IPS-18a (cell line): ENCODE data around the gene SACS.
"Not testable (repeated sequence)": the region's sequence is repeated elsewhere in the genome, so short reads cannot be mapped to it uniquely, and the experiment has no call there.

ENCODE experiments used
- H3K27ac ChIP-seq: one replicate; pipeline ENCODE4 v1.5.1; 2013; ENCODE audit warnings: low read length
- H3K27me3 ChIP-seq: one replicate; pipeline ENCODE4 v1.6.1; 2013; ENCODE audit warnings: mild to moderate bottlenecking, low read length; ENCODE audit not compliant: control insufficient read depth, insufficient read depth
- H3K36me3 ChIP-seq: one replicate; pipeline ENCODE4 v1.6.1; 2013; ENCODE audit warnings: low read depth, low read length; ENCODE audit not compliant: control insufficient read depth
- H3K4me1 ChIP-seq: one replicate; pipeline ENCODE4 v1.6.1; 2013; ENCODE audit warnings: low read depth, low read length; ENCODE audit not compliant: control insufficient read depth
- H3K4me3 ChIP-seq: one replicate; pipeline ENCODE4 v1.5.1; 2013; ENCODE audit warnings: low read length
- H3K9ac ChIP-seq: one replicate; pipeline ENCODE4 v1.6.1; 2013; ENCODE audit warnings: mild to moderate bottlenecking, low read length, moderate library complexity
- H3K9me3 ChIP-seq: one replicate; pipeline ENCODE4 v1.6.1; 2013; ENCODE audit warnings: low read depth, low read length; ENCODE audit not compliant: control insufficient read depth

SACS gene

DNA sequence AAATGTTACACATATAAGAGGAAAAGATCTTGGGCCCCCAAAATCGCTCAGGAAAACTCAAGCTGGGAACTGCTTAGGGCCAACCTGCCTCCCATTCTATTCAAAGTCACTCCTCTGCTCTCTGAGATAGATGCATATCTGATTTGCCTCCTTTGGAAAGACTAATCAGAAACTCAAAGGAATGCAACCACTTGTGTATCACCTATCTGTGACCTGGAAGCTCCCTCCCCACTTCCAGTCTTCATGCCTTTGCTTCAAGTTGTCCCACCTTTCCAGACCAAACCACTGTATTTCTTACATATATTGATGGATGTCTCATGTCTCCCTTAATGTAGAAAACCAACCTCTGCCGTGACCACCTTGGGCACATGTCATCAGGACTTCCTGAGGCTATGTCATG, 32.3 kb downstream of the SACS start:
- not testable (repeated sequence) for H3K4me1 ChIP-seq, H3K4me3 ChIP-seq, H3K9ac ChIP-seq, H3K27ac ChIP-seq, H3K27me3 ChIP-seq, H3K36me3 ChIP-seq, H3K9me3 ChIP-seq

DNA sequence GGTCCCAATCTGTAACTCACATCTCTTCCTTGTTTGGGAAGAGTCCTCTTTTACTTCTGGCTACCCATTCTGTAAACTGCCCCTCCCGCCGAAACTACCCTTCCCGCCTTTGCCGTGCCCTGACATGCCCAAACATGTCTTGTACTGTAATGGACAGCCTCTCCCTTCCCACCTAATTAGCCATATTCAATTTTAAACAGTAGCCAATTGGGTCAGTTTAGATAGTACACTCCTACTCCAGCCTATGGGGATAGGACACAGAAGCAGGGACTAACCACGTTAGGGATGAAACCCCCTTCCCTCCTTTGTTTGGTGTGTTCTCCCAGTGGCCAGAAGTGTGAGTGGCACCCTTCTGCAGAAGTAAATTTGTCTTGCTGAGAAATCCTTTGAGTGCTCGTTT, 34.2 kb downstream of the SACS start:
- no peaks in the 10 kb centered on the region for H3K36me3 ChIP-seq

DNA sequence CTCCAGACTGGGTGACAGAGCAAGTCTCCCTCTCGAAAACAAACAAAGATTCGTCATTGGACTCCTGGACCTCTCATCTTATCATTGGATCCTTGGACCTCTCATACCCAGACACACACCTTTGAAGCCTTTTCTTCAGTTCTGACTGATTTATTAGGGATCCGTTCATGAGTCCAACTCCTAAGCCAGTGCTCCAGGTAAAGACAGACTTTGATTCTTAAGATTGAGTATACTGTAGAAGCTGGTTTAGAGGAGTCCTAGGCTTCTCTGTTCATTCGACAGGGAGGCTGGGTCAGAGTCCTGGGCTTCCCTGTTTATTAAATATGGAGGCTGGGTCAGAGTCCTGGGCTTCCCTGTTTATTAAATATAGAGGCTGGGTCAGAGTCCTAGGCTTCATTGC, 38.7 kb downstream of the SACS start:
- H3K27me3 ChIP-seq: no peaks in the 10 kb centered on the region
- no peaks in the 10 kb centered on the region for H3K9me3 ChIP-seq
- no peak overlapping the region for H3K4me3 ChIP-seq
- no peaks in the 10 kb centered on the region for H3K4me1 ChIP-seq
- no peak overlapping the region for H3K27ac ChIP-seq
- no peak overlapping the region for H3K9ac ChIP-seq
- H3K36me3 ChIP-seq: no peaks in the 10 kb centered on the region

More for the DNA sequence above, 34.2 kb downstream of the SACS start:
- Histone ChIP-seq H3K27me3 (no peaks in the 10 kb centered on the region), H3K4me3 (no peak overlapping the region), H3K9ac (no peak overlapping the region), H3K9me3 (no peaks in the 10 kb centered on the region), H3K4me1 (no peaks in the 10 kb centered on the region), H3K27ac (no peak overlapping the region)

DNA sequence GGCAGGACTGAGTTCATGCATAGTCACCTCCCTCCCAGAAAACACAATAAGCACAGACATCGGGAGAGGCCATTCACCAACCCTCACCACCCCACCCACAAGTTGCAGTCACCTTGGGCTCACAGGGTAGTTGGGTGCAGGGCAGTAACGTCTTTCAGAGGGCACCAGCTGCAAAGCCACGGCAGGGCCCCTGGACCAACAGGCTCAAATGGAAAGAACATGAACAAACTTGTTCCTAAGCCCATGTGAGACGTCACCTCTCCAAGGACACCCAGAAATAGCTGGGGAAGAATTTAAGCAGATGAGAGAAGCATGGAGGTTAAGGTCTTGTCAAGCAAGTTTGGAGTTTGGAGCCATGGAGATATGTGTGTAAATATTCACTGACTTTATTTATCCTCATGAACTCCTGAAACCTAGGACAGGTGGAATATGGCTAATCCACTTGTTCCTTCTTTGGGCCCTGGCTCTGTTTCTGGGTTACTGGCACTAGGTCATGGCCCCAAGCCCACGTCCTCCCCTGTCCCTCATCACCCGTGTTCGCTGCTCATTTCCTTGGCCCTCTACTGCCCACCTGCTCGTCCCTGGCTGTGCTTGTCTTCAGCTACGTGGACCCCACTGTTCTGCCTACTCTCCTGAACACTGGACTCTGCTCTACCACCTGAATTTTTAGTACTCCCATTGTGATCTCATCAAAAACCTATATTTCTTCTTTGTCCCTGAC, 40.4 kb downstream of the SACS start:
- H3K27ac ChIP-seq: no peak overlapping the region
- H3K9ac ChIP-seq: no peak overlapping the region
- no peaks in the 10 kb centered on the region for H3K36me3 ChIP-seq
- no peaks in the 10 kb centered on the region for H3K4me1 ChIP-seq
- H3K27me3 ChIP-seq: no peaks in the 10 kb centered on the region
- H3K4me3 ChIP-seq: no peak overlapping the region
- H3K9me3 ChIP-seq: no peaks in the 10 kb centered on the region

DNA sequence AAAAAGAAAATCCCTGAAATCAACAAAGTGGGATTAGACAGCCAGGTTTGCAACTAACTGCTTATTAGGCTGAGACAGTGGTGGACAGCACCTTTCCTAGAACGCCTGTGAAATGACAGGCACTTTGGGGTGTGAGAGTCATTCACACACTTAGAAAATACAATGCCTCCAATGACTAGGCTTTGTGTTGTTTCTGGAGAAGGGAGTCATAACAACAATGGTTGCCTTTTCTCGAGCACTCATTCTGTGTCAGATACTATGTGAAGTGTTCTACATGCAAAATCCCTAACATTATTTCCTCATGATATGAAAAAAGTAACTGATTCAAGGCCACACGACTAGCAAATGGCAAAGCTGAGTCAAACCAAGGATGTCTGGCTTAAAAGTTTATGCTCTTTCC, 41.2 kb downstream of the SACS start:
- no peaks in the 10 kb centered on the region for H3K27me3 ChIP-seq
- H3K9ac ChIP-seq: no peak overlapping the region
- H3K9me3 ChIP-seq: no peaks in the 10 kb centered on the region
- no peak overlapping the region for H3K27ac ChIP-seq
- H3K4me3 ChIP-seq: no peak overlapping the region
- no peaks in the 10 kb centered on the region for H3K36me3 ChIP-seq
- H3K4me1 ChIP-seq: no peaks in the 10 kb centered on the region

DNA sequence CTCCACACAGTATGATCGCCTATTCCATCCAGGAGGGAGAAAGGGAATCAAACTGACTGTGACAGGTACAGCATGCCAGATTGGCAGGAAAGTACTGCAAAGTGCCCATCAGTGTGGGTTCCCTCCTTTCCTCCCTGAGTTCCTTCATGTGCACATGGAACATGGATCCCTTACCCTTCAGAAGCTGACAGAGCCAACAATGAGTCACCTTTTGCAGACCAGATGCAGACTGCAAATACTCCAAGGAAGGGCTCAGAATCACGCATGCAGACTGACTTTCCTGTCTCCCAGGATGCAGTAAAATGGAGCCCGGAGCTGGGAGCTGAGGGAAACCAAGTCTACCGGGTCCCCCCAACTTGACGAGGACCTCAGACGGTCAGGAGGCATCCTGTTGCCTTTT, 41.8 kb downstream of the SACS start:
- no peak overlapping the region for H3K9ac ChIP-seq
- no peaks in the 10 kb centered on the region for H3K36me3 ChIP-seq
- H3K27me3 ChIP-seq: no peaks in the 10 kb centered on the region
- H3K4me3 ChIP-seq: no peak overlapping the region
- no peaks in the 10 kb centered on the region for H3K4me1 ChIP-seq
- no peak overlapping the region for H3K27ac ChIP-seq
- H3K9me3 ChIP-seq: no peaks in the 10 kb centered on the region

DNA sequence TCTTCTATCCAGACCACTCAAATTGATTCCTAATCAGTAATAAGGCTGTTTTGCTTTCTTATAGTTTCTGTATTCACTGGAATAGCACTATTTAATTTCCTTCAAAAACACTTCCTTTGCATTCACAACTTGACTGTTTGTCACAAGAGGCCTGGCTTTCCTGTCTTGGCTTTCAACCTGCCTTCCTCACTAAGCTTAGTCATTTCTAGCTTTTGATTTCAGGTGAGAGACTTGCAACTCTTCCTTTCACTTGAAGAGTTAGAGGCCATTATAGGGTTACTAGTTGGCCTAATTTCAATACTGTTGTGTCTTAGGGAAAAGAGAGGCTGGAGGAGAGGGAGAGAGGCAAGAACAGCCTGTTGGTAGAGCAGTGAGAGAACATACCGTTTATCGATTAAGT, 47.0 kb downstream of the SACS start:
- Histone ChIP-seq H3K27ac (no peak overlapping the region), H3K9me3 (no peaks in the 10 kb centered on the region), H3K27me3 (no peaks in the 10 kb centered on the region), H3K9ac (no peak overlapping the region), H3K4me3 (no peak overlapping the region), H3K36me3 (no peaks in the 10 kb centered on the region), H3K4me1 (no peaks in the 10 kb centered on the region)

DNA sequence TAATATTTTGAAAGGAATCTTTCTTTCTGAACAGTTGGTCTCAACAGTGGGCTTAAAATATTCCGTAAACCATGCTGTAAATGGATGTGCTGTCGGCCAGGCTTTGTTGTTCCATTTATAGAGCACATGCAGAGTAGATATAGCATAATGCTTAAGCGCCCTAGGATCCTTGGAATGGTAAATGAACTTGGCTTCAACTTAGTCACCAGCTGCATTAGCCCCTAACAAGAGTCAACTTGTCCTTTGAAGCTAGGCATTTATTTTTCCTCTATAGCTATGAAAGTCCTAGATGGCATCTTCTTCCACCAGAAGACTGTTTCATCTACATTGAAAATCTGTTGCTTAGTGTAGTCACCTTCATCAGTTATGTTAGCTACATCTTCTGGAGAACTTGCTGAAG, 47.6 kb downstream of the SACS start:
- H3K9me3 ChIP-seq: no peaks in the 10 kb centered on the region
- H3K4me1 ChIP-seq: no peaks in the 10 kb centered on the region
- H3K4me3 ChIP-seq: no peak overlapping the region
- H3K36me3 ChIP-seq: no peaks in the 10 kb centered on the region
- H3K9ac ChIP-seq: no peak overlapping the region
- no peak overlapping the region for H3K27ac ChIP-seq
- H3K27me3 ChIP-seq: no peaks in the 10 kb centered on the region

DNA sequence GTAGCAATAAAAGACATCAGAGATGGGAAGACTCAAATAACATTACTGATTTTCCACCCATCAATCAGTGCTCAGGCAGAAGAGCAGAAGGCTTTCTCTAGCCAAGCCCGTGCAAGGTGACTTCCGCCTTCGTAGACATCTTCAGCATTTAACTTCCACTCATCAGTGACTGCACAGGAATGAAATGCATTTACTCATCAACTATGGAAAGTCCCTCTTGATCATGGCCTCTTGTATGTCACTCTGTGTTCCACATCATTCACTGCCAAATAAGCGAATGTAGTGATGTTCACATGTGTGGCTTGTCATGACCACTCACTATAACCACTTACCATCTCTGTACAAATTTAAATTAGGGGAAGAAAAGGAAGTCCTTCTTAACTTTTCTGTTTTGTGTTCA, 49.4 kb downstream of the SACS start:
- no peaks in the 10 kb centered on the region for H3K9me3 ChIP-seq
- no peaks in the 10 kb centered on the region for H3K27me3 ChIP-seq
- peaks cover 8% of the 10 kb centered on the region for H3K4me1 ChIP-seq
- no peak overlapping the region for H3K27ac ChIP-seq
- no peak overlapping the region for H3K4me3 ChIP-seq
- H3K9ac ChIP-seq: no peak overlapping the region
- no peaks in the 10 kb centered on the region for H3K36me3 ChIP-seq

DNA sequence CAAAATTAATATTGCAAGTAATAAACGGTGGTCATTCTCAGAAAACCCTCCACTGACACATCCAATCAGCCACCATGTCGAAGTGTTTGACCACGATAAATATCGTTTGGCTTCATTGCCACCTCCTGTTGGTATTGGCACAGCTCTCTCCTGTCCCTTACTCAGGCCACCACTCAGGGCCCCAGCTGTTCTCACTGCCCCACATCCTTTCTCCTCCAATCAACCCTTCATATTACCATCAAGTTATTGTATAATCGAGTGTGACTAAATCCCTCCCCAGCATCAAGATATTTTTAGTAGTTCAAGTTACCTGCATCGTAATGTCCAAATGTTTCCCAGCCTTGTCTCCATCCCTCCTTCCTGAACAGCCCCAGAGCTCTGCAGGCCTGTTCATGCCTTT, 50.4 kb downstream of the SACS start:
- H3K4me3 ChIP-seq: no peak overlapping the region
- H3K9me3 ChIP-seq: no peaks in the 10 kb centered on the region
- H3K9ac ChIP-seq: no peak overlapping the region
- H3K27me3 ChIP-seq: no peaks in the 10 kb centered on the region
- H3K4me1 ChIP-seq: peaks cover 8% of the 10 kb centered on the region
- H3K27ac ChIP-seq: no peak overlapping the region
- H3K36me3 ChIP-seq: no peaks in the 10 kb centered on the region

DNA sequence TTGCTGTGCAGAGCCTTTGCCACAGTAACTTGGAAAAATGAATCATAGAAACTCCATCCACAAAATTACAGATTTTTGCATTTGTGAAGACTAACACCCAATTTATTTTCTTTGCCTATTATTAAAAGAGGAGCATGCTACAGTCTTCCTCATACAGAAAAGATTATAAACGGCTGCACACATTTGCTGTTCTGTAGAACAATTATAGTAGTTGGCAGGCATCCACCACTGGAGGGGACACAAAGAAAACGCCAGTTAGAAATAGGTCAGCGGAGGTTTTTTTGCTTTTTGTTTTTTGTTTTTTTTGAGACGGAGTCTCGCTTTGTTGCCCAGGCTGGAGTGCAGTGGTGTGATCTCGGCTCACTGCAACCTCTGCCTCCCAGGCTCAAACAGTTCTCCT, 51.6 kb downstream of the SACS start:
- Histone ChIP-seq H3K27ac (no peak overlapping the region), H3K9me3 (no peaks in the 10 kb centered on the region), H3K27me3 (no peaks in the 10 kb centered on the region), H3K4me3 (no peak overlapping the region), H3K9ac (no peak overlapping the region), H3K4me1 (peaks cover 12% of the 10 kb centered on the region), H3K36me3 (no peaks in the 10 kb centered on the region)

DNA sequence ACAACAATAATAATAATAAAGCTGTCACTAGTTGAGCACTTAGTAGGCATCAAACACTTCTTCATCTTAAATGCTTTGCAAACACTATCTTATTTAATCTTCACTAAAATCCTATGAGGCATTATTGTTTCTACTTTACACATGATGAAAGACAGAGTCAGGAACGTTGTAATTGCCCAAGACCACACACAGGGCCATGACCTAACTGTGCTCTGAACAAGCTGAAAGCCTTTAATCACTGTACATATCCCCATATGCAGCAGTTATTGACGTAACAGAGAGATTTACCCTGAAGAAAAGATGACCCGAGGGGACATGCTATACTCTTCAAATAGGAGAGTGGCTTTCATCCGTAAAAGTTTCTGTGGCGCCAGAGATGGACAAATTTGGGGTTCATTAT, 53.0 kb downstream of the SACS start:
- Histone ChIP-seq H3K4me1 (peaks cover 17% of the 10 kb centered on the region), H3K9me3 (no peaks in the 10 kb centered on the region), H3K4me3 (no peak overlapping the region), H3K27ac (no peak overlapping the region), H3K27me3 (no peaks in the 10 kb centered on the region), H3K36me3 (no peaks in the 10 kb centered on the region), H3K9ac (no peak overlapping the region)
